GM12872 (cell line): Measurements from ENCODE around the gene HEXIM1.

ENCODE experiments used
- CTCF ChIP-seq: IDR thresholded peaks from 3 replicates; pipeline ENCODE4 v1.5.1; 2011; ENCODE audit warnings: low read depth, mild to moderate bottlenecking, low read length, moderate library complexity; ENCODE audit not compliant: insufficient read depth

Gene HEXIM1

GRCh38 chr17:45148183-45149036 lies at the start of gene HEXIM1:
TSS of gene HEXIM1 (plus strand) at chr17:45148475. CDS start at chr17:45149191, 716 bp downstream.
- TF ChIP-seq CTCF = no peak

GRCh38 chr17:45098869-45099616 lies 49.2 kb upstream of the HEXIM1 start:
- peak; percentile 96 for TF ChIP-seq CTCF

- TF ChIP-seq CTCF = no peak
These were observed 46.8 kb upstream of the HEXIM1 start for GRCh38 chr17:45101546-45101882.

GRCh38 chr17:45101883-45102811 lies 46.1 kb upstream of the HEXIM1 start:
- no peak for TF ChIP-seq CTCF

- TF ChIP-seq CTCF = no peak
These were observed 45.4 kb upstream of the HEXIM1 start for GRCh38 chr17:45102856-45103255.

GRCh38 chr17:45103269-45103795 lies 44.9 kb upstream of the HEXIM1 start:
- TF ChIP-seq CTCF = no peak
